Left forelimb (tissue), 1 donor: ENCODE results near the gene DNAJC11.
"Not testable (repeated sequence)": the region's sequence is repeated elsewhere in the genome, so short reads cannot be mapped to it uniquely, and the experiment has no call there.

Experiments used
- DNase-seq: peaks from one replicate; pipeline ENCODE4 v3.0.0-alpha.2; 2018; ENCODE audit warnings: low spot score

The DNAJC11 gene

DNA sequence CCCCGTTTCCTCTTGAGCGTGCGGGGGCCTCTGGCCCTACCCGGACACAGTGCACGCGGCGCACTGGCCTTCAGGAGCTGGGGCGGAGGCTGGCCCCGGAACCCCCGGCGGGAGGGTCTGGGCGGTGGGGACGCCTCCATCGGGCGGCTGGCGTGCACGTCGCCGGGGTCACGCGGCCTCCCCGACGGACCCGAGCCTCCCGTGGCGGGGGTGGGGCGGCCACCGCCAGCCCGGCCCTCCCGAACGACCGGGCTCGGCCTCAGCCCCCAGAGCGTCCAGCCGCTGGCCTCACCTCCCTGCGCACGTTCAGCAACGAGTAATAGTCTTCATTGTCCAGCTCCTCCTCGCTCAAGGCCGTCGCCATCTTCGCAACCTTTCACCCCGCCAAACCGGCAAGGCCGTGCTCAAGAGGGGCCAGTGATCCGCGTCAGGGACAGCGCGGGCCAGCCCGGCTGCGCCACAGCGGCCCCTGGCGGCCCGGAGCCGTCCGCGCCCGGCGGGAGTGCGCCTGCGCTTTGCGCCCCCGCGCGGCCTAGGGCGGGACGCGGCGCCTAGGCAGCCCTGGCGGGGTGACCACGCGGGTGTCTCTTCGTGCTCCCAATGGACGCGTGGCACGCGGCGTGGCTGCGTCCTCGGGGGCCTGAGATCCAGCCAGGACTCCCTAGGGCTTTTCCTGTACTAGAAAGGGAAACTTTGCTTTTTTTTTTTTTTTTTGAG is at the start of gene DNAJC11:
Gene DNAJC11 (minus strand): TSS at position 380 of the 717 bp plus-strand sequence. CDS start 16 bp downstream, at position 364.
- DNase-seq = peak; percentile 94

GRCh38 chr1:6750490-6750889 is 48.9 kb upstream of the DNAJC11 start:
- no peak for DNase-seq

GRCh38 chr1:6747674-6748073 is 46.1 kb upstream of the DNAJC11 start:
- no peak for DNase-seq

- no peak for DNase-seq
Observed at GRCh38 chr1:6745073-6745472, 43.5 kb upstream of the DNAJC11 start.

- DNase-seq = peak; percentile 68
Observed at GRCh38 chr1:6743189-6744101, 41.8 kb upstream of the DNAJC11 start.

- DNase-seq = not testable (repeated sequence)
Observed at GRCh38 chr1:6742676-6743188, 41.1 kb upstream of the DNAJC11 start.

DNA sequence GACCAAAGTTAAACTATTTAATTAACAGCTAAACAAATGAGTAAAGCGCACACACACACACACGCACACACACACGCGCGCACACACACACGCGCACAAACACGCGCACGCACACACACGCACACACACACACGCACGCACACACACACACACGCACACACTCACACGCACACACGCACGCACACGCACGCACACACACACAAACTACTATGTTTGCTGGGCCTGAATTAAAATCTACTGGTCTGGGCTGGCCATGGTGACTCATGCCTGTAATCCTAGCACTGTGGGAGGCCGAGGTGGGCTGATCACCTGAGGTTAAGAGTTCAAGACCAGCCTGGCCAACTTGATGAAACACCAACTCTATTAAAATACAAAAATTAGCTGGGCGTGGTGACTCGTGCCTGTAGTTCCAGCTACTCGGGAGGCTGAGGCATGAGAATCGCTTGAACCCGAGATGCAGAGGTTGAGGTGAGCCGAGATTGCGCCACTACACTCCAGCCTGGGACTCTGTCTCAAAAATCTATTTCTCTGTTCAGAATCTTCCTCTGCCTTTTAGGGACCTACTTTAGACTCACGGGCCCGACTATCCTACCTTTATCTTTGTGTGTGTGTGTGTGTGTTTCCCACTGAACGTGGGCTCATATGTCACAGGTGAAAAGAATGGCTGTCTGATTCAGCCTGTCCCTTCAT is 37.5 kb upstream of the DNAJC11 start:
- DNase-seq = no peak

- DNase-seq = no peak
Observed at GRCh38 chr1:6732942-6733341, 31.3 kb upstream of the DNAJC11 start.

DNA sequence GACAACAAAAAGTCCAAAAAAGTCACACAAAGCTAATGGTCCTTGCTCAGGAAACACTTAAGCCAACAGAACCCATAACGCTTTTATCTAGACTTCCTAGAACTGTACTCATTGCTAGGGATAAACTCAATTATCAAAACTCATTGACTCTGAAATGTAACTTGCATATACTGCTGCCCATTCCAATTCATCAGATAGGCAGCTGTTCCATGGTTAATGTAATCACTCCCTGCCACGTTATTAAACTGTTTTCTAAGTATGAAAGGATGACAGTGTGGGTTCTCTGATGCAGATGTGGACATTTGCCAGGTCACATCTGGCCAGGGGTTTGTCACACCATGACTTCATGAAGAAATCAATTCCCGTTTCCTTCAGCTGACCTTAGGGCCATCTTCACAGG is 30.3 kb upstream of the DNAJC11 start:
- DNase-seq = no peak

GRCh38 chr1:6730880-6731279 is 29.3 kb upstream of the DNAJC11 start:
- no peak for DNase-seq

DNA sequence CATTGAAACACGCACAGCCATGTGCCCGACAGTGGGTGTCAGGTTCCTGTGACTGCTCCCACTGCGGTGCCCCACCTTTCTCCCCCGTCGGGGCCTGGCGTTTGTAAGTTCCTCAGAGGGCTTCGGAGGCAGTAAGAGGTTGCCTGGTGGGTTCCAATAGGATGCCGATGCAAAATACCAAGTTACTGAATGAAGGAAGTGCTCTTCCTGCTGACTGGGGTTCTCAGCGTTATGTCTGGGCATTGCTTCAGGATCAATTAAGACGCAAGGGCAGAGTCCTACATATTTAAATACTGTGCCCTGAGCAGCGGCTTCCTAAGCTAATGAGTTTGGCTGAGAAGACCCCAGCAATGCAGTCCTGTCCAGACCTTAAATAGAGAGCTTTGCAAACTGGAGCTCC is 28.9 kb upstream of the DNAJC11 start:
- DNase-seq = no peak

- no peak for DNase-seq
Observed at GRCh38 chr1:6727535-6727934, 25.9 kb upstream of the DNAJC11 start.

DNA sequence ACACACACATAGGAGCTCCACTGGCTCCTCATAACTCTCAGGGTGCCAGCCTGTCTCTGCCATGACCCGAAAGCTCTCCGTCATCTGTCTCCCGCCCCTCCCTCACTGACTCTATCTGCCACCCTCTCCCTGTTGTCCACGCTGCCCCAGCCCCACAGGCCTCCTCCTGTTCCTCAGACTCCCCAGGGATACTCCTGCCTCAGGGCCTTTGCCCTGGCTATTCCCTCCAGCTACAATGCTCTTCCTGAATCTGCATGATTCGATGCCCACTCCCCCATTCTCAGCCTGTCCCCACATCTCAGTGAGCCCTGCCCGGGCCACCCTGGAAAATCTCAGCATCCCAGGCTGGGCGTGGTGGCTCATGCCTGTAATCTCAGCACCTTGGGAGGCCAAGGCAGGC is 24.6 kb upstream of the DNAJC11 start:
- no peak for DNase-seq

- no peak for DNase-seq
Observed at GRCh38 chr1:6724517-6725141, 23.0 kb upstream of the DNAJC11 start.

GRCh38 chr1:6723621-6724428 is 22.2 kb upstream of the DNAJC11 start:
- no peak for DNase-seq

DNA sequence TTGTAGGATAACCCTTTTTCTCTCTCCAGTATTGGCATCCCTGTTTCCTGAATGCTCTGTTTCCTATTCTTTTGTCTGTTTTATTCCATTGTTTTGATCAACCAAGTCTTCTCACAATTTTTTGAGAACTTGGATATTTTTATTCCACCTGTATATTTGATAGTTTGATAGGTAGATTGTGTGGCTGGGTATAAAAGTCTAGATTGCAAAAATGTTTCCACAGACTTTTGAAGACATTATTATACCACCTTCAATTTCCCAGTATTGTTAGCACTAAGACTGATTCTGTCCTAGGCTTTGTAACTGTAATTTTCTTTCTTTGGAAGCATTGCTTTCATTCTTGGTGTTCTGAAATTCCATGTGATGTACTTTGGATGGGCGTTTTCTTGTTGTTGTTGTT is 9.6 kb upstream of the DNAJC11 start:
- no peak for DNase-seq

GRCh38 chr1:6704746-6705145 is 3.1 kb upstream of the DNAJC11 start:
- DNase-seq = no peak

DNA sequence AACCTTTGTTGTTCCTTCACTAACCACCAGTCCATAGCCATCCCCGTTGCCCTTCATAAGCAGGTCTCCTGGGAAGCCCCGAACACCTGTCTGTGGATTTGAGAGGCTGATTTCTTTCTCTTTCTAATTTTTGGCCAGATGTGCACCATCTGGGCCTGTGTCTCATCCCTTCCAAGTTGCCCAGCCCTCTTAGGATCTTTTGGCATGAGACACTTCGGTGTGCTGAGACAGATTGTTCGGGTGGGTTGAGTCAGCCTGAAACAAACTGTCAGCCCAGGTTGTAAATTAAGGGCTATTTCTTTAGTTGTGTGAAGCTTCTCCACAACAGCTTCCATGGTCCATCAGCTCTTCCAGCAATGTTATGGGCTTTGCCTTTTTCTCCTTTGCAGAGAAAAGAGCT is 1.4 kb upstream of the DNAJC11 start:
- no peak for DNase-seq

GRCh38 chr1:6700853-6701436 is 671 bp downstream of the DNAJC11 start:
- no peak for DNase-seq

DNA sequence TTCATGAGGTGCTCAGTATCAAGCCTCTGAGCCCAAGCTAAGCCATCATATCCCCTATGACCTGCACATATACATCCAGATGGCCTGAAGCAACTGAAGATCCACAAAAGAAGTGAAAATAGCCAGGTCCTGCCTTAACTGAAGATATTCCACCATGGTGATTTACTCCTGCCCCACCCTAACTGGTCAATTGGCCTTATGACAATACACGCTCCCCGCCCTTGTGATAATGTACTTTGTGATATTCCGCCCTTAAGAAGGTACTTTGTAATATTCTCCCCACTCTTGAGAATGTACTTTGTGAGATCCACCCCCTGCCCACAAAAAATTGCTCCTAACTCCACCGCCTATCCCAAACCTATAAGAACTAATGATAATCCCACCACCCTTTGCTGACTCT is 1.7 kb downstream of the DNAJC11 start:
- not testable (repeated sequence) for DNase-seq

GRCh38 chr1:6695868-6696267 is 5.7 kb downstream of the DNAJC11 start:
- no peak for DNase-seq
